Activated naive CD8-positive, alpha-beta T cell treated with anti-CD3 and anti-CD28 coated beads, Interleukin-2, amount 10 ng/mL, durations not matched to agents 7 days and 5 days (primary cell): ENCODE results near the gene CHRNB1. TPM values are rescaled to one million over a fixed set of nuclear protein-coding genes. Genes with fewer than 3 reads are reported as not detected.

ENCODE experiments used
- ATAC-seq: fragments of 150-1000 bp; cut with Tn5 transposase; one replicate; pipeline ENCODE4 v1.10.0; 2021; ENCODE audit warnings: low read depth, moderate library complexity
- POLR2A ChIA-PET: fragments of 350-600 bp; sonication (Branson Sonifier 250); formaldehyde crosslinking; loops from one replicate; lab custom pipeline; 2021; ENCODE audit warnings: antibody characterized with exemption; lab: Charles Lee
- DNase-seq: peaks from one replicate; pipeline ENCODE4 v3.0.0; 2021
- H3K27ac Mint-ChIP-seq: one replicate; pipeline ENCODE4 v1.8.0; 2022; ENCODE audit warnings: mild to moderate bottlenecking, mixed read lengths
- H3K27me3 Mint-ChIP-seq: one replicate; pipeline ENCODE4 v1.8.0; 2022; ENCODE audit warnings: mild to moderate bottlenecking, moderate library complexity, mixed read lengths
- H3K36me3 Mint-ChIP-seq: one replicate; pipeline ENCODE4 v1.8.0; 2021; ENCODE audit warnings: mild to moderate bottlenecking, mixed read lengths
- H3K4me1 Mint-ChIP-seq: one replicate; pipeline ENCODE4 v1.8.0; 2021; ENCODE audit warnings: mixed read lengths
- H3K4me3 Mint-ChIP-seq: one replicate; pipeline ENCODE4 v1.8.0; 2022; ENCODE audit warnings: mild to moderate bottlenecking, moderate library complexity, mixed read lengths
- H3K9me3 Mint-ChIP-seq: one replicate; pipeline ENCODE4 v1.8.0; 2021; ENCODE audit warnings: mixed read lengths
- total RNA-seq, 2 experiments: library from RNA; stranded (reverse); gene quantifications; one replicate each; pipeline ENCODE4 v1.2.3, GENCODE V29; 2021

CHRNB1 gene
- total RNA-seq, 2 experiments from 2014 or later: 15.2 to 15.7 TPM

GRCh38 chr17:7435676-7436555 lies 8.9 kb upstream of the CHRNB1 start:
- peak; percentile 84 for DNase-seq

DNA sequence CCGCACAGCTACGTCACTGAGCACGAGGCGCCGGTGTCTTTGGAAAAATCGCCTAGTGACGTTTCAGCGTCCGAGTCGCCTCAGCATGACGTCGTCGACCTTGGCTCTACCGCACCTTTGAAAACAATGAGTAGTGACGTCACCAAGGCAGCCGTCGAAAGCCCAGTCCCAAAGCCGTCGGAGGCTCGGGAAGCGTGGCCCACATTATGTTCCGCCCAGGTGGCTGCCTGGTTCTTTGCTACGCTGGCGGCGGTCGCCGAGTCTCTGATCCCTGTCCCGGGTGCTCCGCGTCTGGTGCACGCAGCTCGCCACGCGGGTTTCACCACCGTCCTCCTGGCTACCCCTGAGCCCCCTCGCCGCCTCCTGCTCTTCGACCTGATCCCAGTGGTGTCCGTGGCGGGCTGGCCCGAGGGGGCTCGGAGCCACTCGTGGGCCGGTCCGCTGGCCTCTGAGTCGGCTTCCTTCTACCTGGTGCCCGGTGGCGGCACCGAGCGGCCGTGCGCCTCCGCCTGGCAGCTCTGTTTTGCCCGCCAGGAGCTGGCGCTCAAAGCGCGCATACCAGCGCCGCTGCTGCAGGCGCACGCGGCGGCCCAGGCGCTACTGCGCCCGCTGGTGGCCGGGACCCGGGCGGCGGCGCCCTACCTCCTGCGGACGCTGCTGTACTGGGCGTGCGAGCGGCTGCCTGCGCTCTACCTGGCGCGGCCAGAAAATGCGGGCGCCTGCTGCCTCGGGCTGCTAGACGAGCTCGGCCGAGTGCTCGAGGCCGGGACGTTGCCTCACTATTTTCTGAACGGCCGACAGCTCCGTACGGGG lies 8.1 kb upstream of the CHRNB1 start:
- POLR2A ChIA-PET: interaction anchor here (1.0 to 4.4 kb wide), 19 partner anchors 9 to 250 kb away, joined by 3 to 66 read pairs (median 7); partner anchors contain the start of genes ACAP1, CHRNB1, FXR2 and MPDU1
- H3K9me3 Mint-ChIP-seq: no peaks in the 10 kb centered on the region
- H3K27me3 Mint-ChIP-seq: peaks cover 3% of the 10 kb centered on the region
- H3K36me3 Mint-ChIP-seq: peaks cover 6% of the 10 kb centered on the region
- ATAC-seq (peak; percentile 70), DNase-seq (peak; percentile 91)
- H3K4me1 Mint-ChIP-seq: peaks cover 24% of the 10 kb centered on the region
- peak overlapping the region; percentile 96 for H3K27ac Mint-ChIP-seq
- peak overlapping the region; percentile 96 for H3K4me3 Mint-ChIP-seq

More at GRCh38 chr17:7435676-7436555, 8.9 kb upstream of the CHRNB1 start:
- peak; percentile 27 for ATAC-seq
- POLR2A ChIA-PET: interaction anchor here (0.5 to 4.4 kb wide), 21 partner anchors 9 to 763 kb away, joined by 3 to 66 read pairs (median 5); partner anchors contain the start of genes ACAP1, CD68, CHRNB1 and FXR2
- Mint-ChIP-seq H3K27ac (peak overlapping the region; percentile 96), H3K4me1 (peaks cover 23% of the 10 kb centered on the region), H3K9me3 (no peaks in the 10 kb centered on the region), H3K36me3 (peaks cover 4% of the 10 kb centered on the region), H3K4me3 (peak overlapping the region; percentile 96), H3K27me3 (no peaks in the 10 kb centered on the region)

DNA sequence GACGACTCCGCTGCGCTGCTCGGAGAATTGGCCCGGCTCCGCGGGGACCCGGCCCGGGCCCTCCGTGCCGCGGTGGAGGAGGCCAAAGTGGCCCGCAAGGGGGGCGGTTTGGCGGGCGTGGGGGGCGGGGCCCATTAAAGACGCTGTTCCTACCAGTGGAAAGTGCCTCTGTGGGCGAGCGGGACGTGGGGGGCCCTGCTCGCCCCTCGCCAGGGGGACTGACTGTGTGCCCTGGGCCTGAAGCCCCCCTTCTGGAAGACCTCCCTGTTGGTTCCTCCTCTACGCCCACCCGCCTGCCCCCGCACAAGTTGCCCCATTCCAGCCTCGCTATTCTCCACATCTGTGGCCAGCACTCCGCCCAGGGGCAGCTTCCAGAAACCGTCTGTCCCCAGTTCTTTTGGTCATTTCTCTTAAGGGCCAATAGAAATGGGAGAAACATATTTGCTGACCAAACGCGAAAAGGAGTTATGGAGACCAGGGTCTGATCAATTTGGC lies 7.4 kb upstream of the CHRNB1 start:
- Mint-ChIP-seq H3K4me1 (peaks cover 24% of the 10 kb centered on the region), H3K4me3 (peak overlapping the region; percentile 96), H3K9me3 (no peaks in the 10 kb centered on the region), H3K27ac (peak overlapping the region; percentile 77), H3K36me3 (peaks cover 10% of the 10 kb centered on the region), H3K27me3 (peaks cover 4% of the 10 kb centered on the region)
- POLR2A ChIA-PET: interaction anchor here (1.0 to 4.4 kb wide), 15 partner anchors 8 to 152 kb away, joined by 4 to 66 read pairs (median 9); partner anchors contain the start of genes CHRNB1, POLR2A, SENP3 and SLC35G6
- no peak for ATAC-seq
- DNase-seq: no peak

DNA sequence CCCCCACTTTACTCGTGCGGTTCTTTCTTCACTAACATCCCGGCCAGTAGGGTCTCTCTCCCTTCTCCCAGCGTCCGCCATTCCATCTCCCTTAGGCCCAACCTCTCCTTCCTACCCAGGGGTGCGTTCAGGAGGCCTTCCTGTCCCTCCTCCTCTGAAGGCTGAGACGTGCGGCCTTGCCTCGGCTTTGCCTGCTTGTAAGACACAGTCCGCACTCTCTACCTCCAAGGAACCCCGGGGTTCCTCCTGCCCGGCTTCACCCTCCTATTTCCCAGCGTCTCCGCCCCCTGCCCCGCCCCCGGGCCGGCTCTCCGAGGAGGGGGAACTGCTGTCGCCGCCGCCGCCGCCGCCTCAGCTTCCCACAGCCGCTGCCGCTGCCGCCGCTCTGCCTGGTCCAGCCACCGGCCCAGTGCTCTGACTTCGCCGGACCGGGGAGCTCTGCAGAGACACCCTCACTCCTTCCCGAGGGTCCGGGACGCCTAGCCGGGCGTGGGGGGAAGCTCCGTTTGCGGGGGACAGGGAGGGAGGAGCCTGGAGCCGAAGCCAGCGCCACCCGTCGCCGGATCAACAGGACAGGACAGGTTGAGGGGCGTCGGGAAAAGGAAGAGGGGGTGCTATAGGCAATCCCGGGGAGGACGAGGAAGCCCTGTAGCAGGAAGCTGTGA lies 6.8 kb upstream of the CHRNB1 start:
- Mint-ChIP-seq H3K27me3 (peaks cover 4% of the 10 kb centered on the region), H3K4me1 (peaks cover 24% of the 10 kb centered on the region), H3K9me3 (no peaks in the 10 kb centered on the region), H3K4me3 (peak overlapping the region; percentile 96), H3K36me3 (peaks cover 12% of the 10 kb centered on the region), H3K27ac (peak overlapping the region; percentile 77)
- DNase-seq (peak; percentile 84), ATAC-seq (no peak)
- POLR2A ChIA-PET: interaction anchor here (0.8 to 4.4 kb wide), 12 partner anchors 9 to 141 kb away, joined by 3 to 66 read pairs (median 4); partner anchors contain the start of genes CD68, POLR2A, SLC35G6 and TMEM256

- H3K4me1 Mint-ChIP-seq: peaks cover 24% of the 10 kb centered on the region
- peaks cover 16% of the 10 kb centered on the region for H3K36me3 Mint-ChIP-seq
- H3K4me3 Mint-ChIP-seq: peak overlapping the region; percentile 96
- H3K27ac Mint-ChIP-seq: peak overlapping the region; percentile 53
- ATAC-seq (no peak), DNase-seq (no peak)
- POLR2A ChIA-PET: interaction anchor here (0.8 to 7.9 kb wide), 16 partner anchors 8 to 150 kb away, joined by 3 to 66 read pairs (median 5); partner anchors contain the start of genes ACAP1, CD68, POLR2A and SLC35G6
- H3K27me3 Mint-ChIP-seq: peaks cover 6% of the 10 kb centered on the region
- H3K9me3 Mint-ChIP-seq: no peaks in the 10 kb centered on the region
These were observed 6.0 kb upstream of the CHRNB1 start for GRCh38 chr17:7438656-7439460.

DNA sequence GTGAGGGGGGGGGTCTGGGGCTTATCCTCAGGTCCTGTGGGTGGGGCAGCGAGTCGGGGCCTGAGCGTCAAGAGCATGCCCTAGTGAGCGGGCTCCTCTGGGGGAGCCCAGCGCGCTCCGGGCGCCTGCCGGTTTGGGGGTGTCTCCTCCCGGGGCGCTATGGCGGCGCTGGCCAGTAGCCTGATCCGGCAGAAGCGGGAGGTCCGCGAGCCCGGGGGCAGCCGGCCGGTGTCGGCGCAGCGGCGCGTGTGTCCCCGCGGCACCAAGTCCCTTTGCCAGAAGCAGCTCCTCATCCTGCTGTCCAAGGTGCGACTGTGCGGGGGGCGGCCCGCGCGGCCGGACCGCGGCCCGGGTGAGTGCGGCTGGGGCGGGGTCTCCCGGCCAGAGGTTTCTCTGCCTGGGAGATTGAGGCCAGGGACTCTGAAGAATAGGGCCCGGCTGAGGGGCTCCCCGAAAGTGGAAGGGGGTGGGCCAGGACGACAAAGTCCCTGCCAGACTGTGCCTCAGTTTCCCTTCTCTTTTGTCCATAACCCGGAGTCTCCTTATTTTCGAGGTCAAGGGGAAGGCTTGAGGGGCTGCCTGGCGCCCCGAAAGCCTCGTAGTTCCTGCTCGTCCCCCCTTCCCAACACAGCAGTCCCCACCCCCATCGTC lies 5.3 kb upstream of the CHRNB1 start, which contains the start of gene FGF11:
TSS of gene FGF11 (plus strand) at position 51 of the 651 bp plus-strand sequence. CDS start at position 160, 109 bp downstream.
- H3K4me1 Mint-ChIP-seq: peaks cover 24% of the 10 kb centered on the region

DNA sequence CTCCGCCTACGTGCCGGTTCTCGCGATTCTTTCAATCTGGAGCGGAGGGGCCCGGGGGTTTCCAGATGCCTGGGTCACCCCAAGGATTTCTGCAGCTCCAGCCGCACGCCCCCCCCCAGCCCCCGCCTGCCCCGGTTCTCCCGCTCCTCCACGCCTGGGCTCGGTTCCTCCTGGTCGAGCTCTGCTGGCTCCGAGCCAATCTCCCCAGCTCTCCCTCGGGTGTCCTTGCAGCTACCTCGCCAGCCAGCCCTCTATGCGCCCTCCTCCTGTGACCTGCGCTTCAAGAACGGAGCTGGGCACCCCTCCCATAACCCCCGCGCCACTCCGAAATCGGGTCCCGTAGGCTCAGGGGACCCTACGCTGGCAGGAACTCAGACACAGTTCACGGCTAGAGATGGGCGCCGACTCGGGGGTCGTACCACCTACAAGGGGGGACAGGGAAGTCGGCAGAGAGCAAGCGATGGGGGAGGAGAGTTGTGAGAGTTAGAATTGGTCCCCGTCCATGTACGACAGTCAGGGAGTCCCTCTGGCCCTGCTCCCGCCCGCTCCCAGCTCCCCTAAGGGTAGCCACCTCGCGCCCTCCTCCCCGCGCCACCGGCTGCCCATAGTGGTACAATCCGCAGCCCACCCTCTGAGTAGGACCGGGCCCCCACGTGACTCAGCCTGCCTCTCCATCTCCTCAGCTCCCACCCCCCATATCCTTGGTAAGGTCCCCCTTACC lies 4.6 kb upstream of the CHRNB1 start:
- DNase-seq (peak; percentile 69), ATAC-seq (no peak)
- Mint-ChIP-seq H3K4me1 (peaks cover 27% of the 10 kb centered on the region), H3K4me3 (peak overlapping the region; percentile 96), H3K36me3 (peaks cover 18% of the 10 kb centered on the region), H3K27ac (peak overlapping the region; percentile 86), H3K9me3 (no peaks in the 10 kb centered on the region), H3K27me3 (peaks cover 9% of the 10 kb centered on the region)
- POLR2A ChIA-PET: interaction anchor here (0.7 to 7.9 kb wide), 14 partner anchors 12 to 247 kb away, joined by 3 to 60 read pairs (median 4); partner anchors contain the start of genes ACAP1, PLSCR3, POLR2A and TNFSF13

More for the DNA sequence above, 5.3 kb upstream of the CHRNB1 start, which contains the start of gene FGF11:
- DNase-seq (peak; percentile 59), ATAC-seq (no peak)
- Mint-ChIP-seq H3K27ac (peak within 1 kb of the TSS; percentile 86), H3K4me3 (peak within 1 kb of the TSS; percentile 96), H3K27me3 (peaks cover 6% of the 10 kb centered on the region), H3K9me3 (no peaks in the 10 kb centered on the region), H3K36me3 (peaks cover 18% of the 10 kb centered on the region)
- POLR2A ChIA-PET: interaction anchor here (0.7 to 7.9 kb wide), 12 partner anchors 13 to 150 kb away, joined by 3 to 60 read pairs (median 6); partner anchors contain the start of genes ACAP1, PLSCR3, POLR2A and TNFSF13

- peaks cover 18% of the 10 kb centered on the region for H3K36me3 Mint-ChIP-seq
- H3K4me1 Mint-ChIP-seq: peaks cover 32% of the 10 kb centered on the region
- no peaks in the 10 kb centered on the region for H3K9me3 Mint-ChIP-seq
- DNase-seq (no peak), ATAC-seq (no peak)
- peak overlapping the region; percentile 96 for H3K4me3 Mint-ChIP-seq
- H3K27ac Mint-ChIP-seq: no peak overlapping the region
- POLR2A ChIA-PET: interaction anchor here (0.7 to 7.9 kb wide), 11 partner anchors 12 to 247 kb away, joined by 3 to 60 read pairs (median 7); partner anchors contain the start of genes KCTD11, PLSCR3, POLR2A and TP53
- peaks cover 15% of the 10 kb centered on the region for H3K27me3 Mint-ChIP-seq
These were observed 4.0 kb upstream of the CHRNB1 start for GRCh38 chr17:7440834-7441195.

- Mint-ChIP-seq H3K4me3 (peak overlapping the region; percentile 20), H3K4me1 (peaks cover 35% of the 10 kb centered on the region), H3K27ac (no peak overlapping the region), H3K9me3 (no peaks in the 10 kb centered on the region), H3K36me3 (peaks cover 20% of the 10 kb centered on the region), H3K27me3 (peaks cover 17% of the 10 kb centered on the region)
- POLR2A ChIA-PET: interaction anchor here (0.7 to 7.9 kb wide), 9 partner anchors 11 to 246 kb away, joined by 3 to 60 read pairs (median 7); partner anchors contain the start of genes KCTD11, POLR2A and TP53
- ATAC-seq (no peak), DNase-seq (no peak)
These were observed 3.6 kb upstream of the CHRNB1 start for GRCh38 chr17:7441266-7441665.

GRCh38 chr17:7442142-7442541 lies 2.7 kb upstream of the CHRNB1 start:
- POLR2A ChIA-PET: interaction anchor here (2.5 to 7.9 kb wide), 3 partner anchors 14 to 132 kb away, joined by 10 to 60 read pairs (median 14); partner anchors contain the start of gene POLR2A
- Mint-ChIP-seq H3K36me3 (peaks cover 21% of the 10 kb centered on the region), H3K9me3 (no peaks in the 10 kb centered on the region), H3K27ac (no peak overlapping the region), H3K27me3 (peaks cover 20% of the 10 kb centered on the region), H3K4me3 (no peak overlapping the region), H3K4me1 (peaks cover 36% of the 10 kb centered on the region)
- DNase-seq (no peak), ATAC-seq (no peak)
